Right ventricle myocardium superior (tissue), 1 donor: ENCODE measurements around the gene PLK1. TPM values are rescaled to one million over a fixed set of nuclear protein-coding genes. Genes with fewer than 3 reads are reported as not detected.
"Not testable (repeated sequence)": the region's sequence is repeated elsewhere in the genome, so short reads cannot be mapped to it uniquely, and the experiment has no call there.

ENCODE experiments used
- ATAC-seq: fragments of 200-7000 bp; cut with Tn5 transposase; one replicate; pipeline ENCODE4 v1.9.1; 2020; ENCODE audit warnings: mild to moderate bottlenecking; ENCODE audit not compliant: poor library complexity
- DNase-seq: peaks from one replicate; pipeline ENCODE4 v3.0.0-alpha.2; 2020
- intact Hi-C: fragments of 100-400 bp; cut with DNase I; formaldehyde crosslinking; loops from one replicate; pipeline ENCODE4 v1.11.2; 2022
- total RNA-seq: library from RNA; stranded (reverse); fragmentation: NEBNext Ultra II Directional; extraction: Animal tissue kit (Norgen Biotek cat#: 25700); gene quantifications from one replicate; pipeline ENCODE4 v1.2.1, GENCODE V29; 2021
- donor health status: DM: no; HTN: yes; CAD: no; lungs with severe emphysema.

Gene PLK1
- total RNA-seq, 1 donor from 2014 or later: 1.2 TPM

DNA sequence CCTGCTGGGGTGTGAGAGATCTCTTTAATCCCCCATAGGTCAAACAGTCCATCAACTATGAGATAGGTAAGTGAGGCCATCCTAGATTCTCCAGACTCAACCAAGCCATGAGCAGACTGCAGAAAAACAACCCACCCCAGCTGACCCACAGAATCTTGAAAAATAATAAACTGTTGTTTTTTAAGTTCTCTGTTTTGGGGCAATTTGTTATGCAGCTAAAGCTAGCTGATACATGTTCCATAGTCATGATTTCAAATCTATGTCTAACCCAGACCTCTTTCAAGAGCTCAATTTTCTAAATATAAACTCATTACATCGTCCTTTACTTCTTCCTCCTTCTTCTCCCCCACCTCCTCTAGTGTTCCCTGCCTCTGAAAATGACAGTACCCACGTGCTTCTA, 24.3 kb downstream of the PLK1 start:
- intact Hi-C loops: no loop called here
- DNase-seq (no peak), ATAC-seq (no peak)

DNA sequence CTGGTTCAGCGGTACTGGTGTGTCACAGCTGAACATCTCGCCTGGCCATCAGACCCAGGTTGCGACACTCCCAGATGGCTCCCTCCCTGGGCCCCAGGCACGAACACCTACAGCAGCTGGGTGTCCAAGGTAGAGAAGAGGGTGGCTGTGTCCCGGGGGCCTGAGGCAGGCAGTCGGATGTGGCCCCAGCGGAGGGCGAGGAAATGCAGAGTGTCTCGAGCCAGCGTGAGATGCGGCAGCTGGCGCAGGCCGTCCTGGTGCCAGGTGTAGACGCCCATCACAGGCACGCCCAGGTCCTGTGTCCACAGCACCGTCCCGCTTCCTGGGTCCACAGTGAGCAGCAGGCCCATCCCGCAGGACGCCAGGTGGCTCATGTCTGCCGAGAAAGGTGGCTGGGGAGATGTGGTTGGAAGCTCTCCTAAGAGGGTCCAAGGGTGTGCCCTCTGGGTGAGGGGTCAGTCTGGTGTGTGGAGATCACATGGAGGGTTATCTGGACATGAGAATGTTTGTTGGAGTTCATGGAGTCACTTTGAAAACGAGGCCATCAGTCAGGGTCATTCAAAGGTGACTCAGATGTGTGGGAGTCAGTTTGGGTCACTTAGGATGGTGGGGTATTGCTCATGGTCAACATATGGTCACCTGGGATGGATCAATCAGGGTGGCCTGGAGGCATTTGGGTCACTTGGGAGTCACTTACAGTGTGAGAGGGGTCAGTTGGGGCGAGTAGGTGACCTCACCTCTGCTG, 26.3 kb downstream of the PLK1 start:
- DNase-seq: no peak
- intact Hi-C loops: no loop called here
- no peak for ATAC-seq

DNA sequence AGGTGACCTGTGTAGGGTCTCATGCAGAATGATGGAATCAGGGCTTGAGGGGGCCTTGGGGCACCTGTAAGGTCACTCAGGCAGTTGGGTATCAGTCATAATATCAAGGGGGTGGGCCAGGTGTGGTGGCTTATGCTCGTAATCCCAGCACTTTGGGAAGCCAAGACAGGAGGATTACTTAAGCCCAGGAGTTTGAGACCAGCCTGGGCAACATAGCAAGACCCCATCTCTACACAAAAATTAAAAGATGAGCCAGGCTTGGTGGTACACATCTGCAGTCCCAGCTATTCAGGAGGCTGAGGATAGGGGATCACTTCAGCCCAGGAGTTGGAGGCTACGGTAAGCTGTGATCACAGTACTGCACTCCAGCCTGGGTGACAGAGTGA, 26.8 kb downstream of the PLK1 start:
- no peak for DNase-seq
- intact Hi-C loops: no loop called here
- ATAC-seq: no peak

DNA sequence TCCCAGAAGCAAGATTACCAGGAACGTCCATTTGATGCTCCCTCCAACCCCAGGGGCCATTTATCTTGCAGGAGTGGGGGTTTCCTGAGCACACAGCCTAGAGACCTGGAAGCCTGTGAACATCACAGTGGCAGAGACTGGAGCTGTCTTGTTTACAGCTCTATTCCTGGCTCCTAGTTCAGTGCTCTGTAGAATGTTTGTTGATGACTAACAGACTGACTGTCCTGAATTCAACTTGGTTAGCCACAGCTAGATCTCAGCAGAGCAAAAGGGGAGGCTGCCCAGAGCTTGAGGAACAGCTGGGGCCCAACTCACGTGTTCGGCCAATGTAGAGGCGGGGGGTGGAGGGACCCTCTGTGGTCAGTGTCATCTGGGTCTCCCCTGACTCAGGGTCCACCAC, 27.8 kb downstream of the PLK1 start:
- ATAC-seq (no peak), DNase-seq (no peak)
- intact Hi-C loops: no loop called here

DNA sequence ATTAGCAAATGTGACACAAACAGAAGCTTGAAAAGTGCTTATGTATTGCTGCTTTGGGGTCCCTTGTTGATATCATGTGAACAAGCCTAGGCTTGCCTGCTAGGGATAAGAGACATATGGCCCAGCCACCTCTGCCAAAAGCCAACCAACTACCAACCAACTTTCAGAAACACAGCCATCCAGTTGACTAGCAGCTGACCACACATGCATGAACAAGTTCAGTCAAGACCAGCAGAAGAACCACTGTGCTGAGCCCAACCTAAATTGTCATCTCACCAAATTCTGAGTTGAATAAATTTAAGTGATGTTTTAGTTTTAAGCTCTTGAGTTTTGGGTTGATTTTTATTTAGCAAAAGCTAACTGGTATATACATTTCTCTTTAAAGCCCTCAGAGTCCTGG, 30.8 kb downstream of the PLK1 start:
- no peak for ATAC-seq
- intact Hi-C loops: no loop called here
- DNase-seq: no peak

DNA sequence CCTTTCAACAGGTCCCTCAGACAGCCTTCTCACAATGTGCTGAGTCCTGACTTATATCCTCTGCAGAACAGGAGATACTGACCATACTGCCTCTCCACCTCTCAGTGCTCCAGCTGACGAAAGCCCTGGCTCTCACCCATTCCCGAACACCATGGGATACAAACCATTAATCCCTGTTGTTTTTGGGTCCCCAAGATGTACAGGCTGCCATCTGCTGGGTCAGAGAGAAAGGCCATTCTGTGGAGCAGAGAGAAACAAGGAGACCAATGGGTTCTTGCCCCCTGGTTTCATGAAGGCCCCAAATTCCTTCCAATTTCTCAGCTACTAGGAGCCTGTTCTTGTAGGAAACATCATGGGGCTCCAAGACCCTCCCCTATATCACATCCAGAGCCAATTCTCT, 31.3 kb downstream of the PLK1 start:
- intact Hi-C loops: no loop called here
- ATAC-seq: no peak
- no peak for DNase-seq

DNA sequence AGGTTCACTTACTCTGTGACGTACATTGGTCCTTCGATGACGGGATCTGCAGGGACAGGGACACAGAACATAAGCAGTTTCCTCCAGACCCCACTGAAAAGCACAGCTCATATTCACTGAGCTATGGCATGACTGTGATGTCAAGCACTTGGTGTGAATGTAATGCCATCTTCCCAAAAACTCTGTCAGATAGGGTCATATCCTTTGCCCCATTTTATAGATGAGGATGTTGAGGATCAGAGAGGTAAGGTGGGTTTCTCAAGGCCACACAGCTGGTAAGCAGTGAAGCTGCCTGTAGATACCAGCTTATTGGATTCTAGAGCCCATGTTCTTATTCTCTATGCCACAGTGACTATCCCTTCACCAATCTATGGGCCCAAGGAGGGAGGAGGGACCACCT, 31.8 kb downstream of the PLK1 start:
- ATAC-seq (no peak), DNase-seq (no peak)
- intact Hi-C loops: no loop called here

DNA sequence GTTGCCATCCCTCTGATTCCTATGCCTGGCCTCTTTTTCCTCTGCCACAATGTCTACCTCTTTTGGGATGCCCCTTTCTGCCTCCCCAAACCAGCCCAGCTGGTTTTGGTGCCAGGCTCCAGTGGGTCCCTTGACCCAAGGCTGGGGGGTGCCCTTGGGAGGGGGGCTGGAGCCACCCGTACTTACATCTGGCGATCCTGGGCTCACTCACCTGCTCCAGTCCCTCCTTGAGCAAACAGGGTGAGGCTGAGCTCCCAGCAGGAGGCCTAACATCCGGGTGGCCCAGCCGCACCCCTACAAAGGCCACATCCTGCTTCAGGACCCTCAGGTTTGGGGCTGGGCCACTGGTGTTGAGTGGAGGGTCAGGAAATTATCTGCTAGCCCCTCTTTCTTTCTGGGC, 33.1 kb downstream of the PLK1 start:
- intact Hi-C loops: no loop called here

DNA sequence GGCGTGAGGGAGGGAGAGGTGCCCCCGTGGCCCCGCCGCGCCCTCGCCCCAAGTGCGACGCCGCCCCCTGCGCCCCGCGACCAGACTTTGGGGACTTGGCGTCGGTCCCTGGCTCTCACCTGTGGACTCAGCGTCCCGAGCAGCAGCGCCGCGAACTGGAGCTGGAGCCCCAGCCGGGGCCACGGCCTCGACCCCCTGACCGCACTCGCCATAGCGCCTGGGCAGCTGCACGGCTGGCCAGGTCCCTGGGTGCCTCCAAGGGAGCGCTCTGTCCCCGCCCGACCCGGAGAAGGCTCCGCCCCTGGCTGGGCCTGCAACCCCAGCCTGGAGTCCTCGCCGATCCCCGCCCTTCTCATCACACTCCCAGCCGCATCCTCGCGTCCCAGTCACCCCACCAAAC, 34.3 kb downstream of the PLK1 start, which contains the start of gene ERN2:
Gene ERN2 (minus strand): TSS at position 247 of the 400 bp plus-strand sequence. CDS start 35 bp downstream, at position 212.
- no peak for DNase-seq
- intact Hi-C loops: no loop called here
- no peak for ATAC-seq

More for the DNA sequence above, 33.1 kb downstream of the PLK1 start:
- ATAC-seq: no peak
- no peak for DNase-seq

DNA sequence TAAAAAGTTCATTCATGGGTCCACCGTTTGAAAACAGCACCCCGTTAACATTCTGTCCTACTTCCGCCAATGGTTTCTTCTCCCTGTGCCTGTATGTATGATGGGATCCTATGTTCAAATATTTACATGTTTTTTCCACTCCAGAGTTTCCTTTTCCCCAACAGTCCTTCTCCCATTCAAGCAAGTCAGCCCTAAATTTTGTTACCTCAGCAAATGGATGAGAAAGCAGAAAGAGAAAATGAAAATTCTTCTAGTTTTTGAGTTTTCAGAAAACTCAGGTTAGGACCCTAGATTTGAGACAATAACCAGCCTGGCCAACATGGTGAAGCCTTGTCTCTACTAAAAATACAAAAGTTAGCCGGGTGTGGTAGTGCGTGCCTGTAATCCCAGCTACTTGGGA, 37.8 kb downstream of the PLK1 start:
- DNase-seq (no peak), ATAC-seq (no peak)
- intact Hi-C loops: no loop called here

DNA sequence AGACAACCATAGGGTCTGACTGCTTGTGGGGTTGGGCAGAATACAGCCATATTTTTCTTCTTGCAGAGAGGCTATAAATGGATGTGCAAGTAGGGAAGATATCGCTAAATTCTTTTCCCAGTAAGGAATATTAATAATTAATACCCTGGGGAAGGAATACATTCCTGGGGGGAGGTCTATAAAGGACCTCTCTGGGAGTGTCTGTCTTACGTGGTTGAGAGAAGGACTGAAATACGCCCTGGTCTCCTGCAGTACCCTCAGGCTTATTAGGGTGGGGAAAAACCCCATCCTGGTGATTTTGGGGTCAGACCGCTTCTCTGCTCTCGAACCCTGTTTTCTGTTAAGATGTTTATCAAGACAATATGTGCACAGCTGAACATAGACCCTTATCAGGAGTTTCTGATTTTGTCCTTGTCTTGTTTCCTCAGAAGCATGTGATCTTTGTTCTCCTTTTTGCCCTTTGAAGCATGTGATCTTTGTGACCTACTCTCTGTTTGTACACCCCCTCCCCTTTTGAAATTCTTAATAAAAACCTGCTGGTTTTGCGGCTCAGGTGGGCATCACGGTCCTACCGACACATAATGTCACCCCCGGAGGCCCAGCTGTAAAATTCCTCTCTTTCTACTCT, 44.0 kb downstream of the PLK1 start:
- ATAC-seq, intact Hi-C loops: not testable (repeated sequence)

DNA sequence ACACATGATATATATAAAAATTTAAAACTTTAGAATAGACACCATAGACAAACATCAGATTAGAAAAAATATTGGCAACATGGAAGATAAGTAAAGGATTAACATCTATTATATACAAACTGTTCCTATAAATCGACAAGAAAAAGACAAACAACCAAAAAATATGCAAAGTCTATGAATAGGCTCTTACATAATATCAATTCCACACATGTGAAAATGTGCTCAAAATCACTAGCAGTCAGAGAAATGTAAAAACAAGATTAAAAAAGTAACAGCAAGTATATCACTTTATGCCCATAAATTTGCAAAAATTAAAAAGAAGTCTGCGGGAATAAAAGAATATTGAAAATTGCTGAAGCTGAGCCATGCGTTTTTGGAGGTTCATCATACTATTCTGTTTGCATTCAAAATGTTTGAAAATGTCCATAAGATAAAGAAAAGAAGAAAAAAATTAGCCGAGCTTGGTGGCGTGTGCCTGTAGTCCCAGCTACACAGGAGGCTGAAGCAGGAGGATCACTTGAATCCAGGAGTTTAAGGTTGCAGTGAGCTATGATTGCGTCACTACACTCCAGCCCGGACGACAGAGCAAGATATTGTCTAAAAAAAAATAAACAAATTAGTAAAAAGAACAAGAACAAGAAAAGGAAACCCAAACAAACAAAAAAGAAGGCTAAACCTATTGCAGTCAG, 45.6 kb downstream of the PLK1 start:
- intact Hi-C loops: no loop called here
- DNase-seq (no peak), ATAC-seq (no peak)

More for the DNA sequence above, 44.0 kb downstream of the PLK1 start:
- DNase-seq: not testable (repeated sequence)

DNA sequence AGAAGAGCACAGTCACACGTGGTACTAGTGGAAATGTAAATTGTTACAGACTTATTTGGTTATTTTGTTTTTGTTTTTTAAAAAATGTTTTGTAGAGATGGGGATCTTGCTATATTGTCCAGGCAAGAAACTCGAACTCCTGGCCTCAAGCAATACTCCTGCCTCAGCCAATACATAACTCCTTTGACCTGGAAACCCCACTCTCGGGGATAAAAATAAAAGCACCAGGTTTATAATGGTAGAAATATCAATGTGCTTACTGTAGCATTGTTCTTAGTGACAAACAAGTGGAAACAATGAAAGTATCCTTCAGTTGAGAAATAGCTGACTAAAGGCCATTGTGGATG, 46.1 kb downstream of the PLK1 start:
- ATAC-seq: no peak
- no peak for DNase-seq
- intact Hi-C loops: no loop called here

DNA sequence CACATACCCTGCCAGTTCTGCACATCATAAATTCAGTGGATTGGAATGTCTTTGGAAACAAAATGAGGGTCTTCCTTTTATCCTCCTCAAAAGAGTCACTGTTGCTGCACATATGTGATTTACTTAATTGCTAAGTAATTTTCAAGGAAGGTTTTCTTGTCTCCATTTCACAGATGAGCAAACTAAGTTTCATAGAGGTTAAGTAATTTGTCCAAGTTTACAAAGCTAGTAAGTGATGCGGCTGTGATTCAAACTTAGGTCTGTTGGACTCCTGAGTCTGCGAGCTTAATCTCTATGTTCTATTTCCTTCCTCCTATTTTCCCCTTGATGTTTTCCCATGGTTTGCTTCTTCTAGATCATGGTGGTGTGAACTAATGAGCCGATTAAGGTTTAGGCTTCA, 48.0 kb downstream of the PLK1 start:
- no peak for DNase-seq
- intact Hi-C loops: no loop called here
- no peak for ATAC-seq

DNA sequence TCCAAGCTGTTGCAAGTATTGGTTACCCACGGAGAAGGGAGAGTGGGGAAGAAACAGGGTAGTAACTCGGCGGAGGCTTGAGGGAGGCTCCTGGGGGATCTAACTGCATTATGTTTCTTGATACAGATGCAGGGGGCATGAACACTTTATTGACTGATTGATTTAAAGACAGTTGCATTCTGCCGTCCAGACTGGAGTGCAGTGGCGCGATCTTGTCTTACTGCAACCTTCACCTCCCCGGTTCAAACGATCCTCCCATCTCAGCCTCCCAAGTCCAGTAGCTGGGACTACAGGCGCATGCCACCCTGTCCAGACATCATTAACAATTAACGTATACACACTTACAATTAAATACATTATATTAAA, 49.4 kb downstream of the PLK1 start:
- DNase-seq (no peak), ATAC-seq (no peak)
- intact Hi-C loops: no loop called here

DNA sequence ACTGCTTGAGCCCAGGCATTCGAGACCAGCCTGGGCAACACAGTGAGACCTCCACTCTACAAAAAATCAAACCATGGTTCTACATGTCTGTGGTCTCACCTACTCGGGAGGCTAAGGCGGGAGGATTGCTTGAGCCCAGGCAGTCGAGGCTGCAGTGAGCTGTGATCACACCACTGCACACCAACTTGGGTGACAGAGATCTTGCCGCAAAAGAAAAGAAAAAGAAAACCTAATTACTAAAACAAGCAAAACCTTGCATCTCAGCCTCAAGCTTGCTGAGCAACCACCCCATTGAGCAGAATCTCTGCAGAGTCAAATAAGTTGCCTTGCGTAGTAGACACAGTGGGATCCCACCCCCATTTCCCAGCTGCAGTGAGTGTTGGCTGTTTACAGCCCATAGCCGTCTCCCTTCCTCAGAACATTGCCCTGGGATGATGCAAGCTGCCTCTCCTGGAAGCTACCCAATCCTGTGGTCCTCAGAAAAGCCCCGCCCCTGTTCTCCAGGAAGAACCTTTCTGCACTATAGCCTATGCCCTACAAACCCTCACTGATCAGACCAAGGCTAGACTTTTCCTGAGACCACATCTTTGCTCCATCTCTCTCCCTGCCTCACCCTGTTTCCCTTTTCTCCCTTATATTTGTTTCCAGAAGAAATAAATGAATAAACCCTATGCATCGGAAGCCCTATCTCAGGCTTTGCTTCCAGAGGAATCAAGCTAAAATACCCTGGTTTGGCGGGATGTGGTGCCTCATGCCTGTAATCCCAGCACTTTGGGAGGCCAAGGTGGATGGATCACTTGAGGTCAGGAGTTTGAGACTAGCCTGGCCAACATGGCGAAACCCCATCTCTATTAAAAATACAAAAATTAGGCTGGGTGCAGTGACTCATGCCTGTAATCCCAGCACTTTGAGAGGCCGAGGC, 51.1 kb downstream of the PLK1 start:
- intact Hi-C loops: loop anchor here (5.0 kb wide), 1 partner anchor 283 kb away; no protein-coding TSS in a partner anchor
- ATAC-seq (no peak), DNase-seq (no peak)

DNA sequence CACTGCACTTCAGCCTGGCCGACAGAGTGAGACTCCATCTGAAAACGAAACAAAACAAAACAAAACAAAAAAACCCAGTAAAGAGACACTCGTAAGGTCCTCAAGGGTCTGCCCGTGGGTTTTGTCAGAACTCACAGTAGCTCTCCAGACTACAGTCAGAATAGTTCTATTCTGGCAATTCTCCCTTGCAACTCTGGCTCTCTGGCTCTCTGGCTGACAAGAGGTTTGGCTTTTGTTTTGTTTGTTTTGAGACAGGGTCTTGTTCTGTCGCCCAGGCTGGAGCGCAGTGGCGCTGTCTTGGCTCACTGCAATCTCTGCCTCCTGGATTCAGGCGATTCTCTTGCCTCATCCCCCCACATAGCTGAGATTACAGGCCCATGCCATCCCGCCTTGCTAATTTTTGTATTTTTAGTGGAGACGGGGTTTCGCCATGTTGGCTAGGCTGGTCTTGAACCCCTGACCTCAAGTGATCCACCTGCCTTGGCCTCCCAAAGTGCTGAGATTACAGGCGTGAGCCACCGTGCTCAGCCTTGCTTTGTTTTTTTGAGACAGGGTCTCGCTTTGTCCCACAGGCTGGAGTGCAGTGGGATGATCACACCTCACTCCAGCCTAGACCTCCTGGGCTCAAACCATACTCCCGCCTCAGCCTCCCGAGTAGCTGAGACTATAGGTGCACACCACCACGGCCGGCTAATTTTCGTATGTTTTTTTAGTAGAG, 55.6 kb downstream of the PLK1 start:
- ATAC-seq: no peak
- intact Hi-C loops: loop anchor here (5.0 kb wide), 1 partner anchor 278 kb away; no protein-coding TSS in a partner anchor
- DNase-seq: no peak

DNA sequence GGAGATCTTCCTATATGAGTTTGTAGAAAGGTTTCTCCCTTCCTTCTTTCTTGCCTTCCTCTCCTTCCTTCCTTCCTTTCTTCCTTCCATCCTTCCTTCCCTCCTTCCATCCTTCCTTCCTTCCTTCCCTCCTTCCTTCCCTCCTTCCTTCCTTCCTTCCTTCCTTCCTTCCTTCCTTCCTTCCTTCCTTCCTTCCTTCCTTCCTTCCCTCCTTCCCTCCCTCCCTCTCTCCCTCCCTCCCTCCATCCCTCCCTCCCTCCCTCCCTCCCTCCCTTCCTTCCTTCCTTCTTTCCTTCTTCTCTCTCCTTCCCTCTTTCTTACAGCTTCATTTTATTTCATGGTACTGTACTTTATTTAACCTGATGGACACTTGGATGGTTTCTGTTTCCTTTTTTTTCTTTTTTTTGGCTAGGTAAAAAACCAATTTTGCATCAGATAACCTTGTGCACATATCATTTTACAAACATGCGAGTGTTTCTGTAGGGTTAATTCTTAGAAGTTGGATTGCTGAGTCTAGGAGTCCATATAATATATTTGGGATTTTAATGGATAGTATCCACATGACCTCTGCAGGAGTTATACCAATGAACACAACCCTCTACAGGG, 58.8 kb downstream of the PLK1 start:
- ATAC-seq, intact Hi-C loops, DNase-seq: not testable (repeated sequence)
